ENCODE data around the gene HSPE1.
"Not testable (repeated sequence)": the region's sequence is repeated elsewhere in the genome, so short reads cannot be mapped to it uniquely, and the experiment has no call there.

Gene HSPE1

GRCh38 chr2:197484248-197484647 is 15.9 kb upstream of the HSPE1 start:
- not testable (repeated sequence) for H3K27ac Mint-ChIP-seq, H3K4me3 Mint-ChIP-seq, ATAC-seq, H3K4me1 Mint-ChIP-seq, H3K9me3 Mint-ChIP-seq, H3K27me3 Mint-ChIP-seq
- H3K36me3 Mint-ChIP-seq, result peaks cover 70% of the 10 kb centered on the region

GRCh38 chr2:197486175-197486574 is 14.0 kb upstream of the HSPE1 start:
- ATAC-seq, result no peak
- H3K9me3 Mint-ChIP-seq, result peaks cover 3% of the 10 kb centered on the region
- no peak overlapping the region for H3K27ac Mint-ChIP-seq
- no peak overlapping the region for H3K4me3 Mint-ChIP-seq
- peaks cover 68% of the 10 kb centered on the region for H3K36me3 Mint-ChIP-seq
- H3K4me1 Mint-ChIP-seq, result no peaks in the 10 kb centered on the region
- no peaks in the 10 kb centered on the region for H3K27me3 Mint-ChIP-seq

- H3K27ac Mint-ChIP-seq, result no peak overlapping the region
- H3K4me3 Mint-ChIP-seq, result no peak overlapping the region
- no peak for ATAC-seq
- no peaks in the 10 kb centered on the region for H3K27me3 Mint-ChIP-seq
- peaks cover 72% of the 10 kb centered on the region for H3K36me3 Mint-ChIP-seq
- H3K4me1 Mint-ChIP-seq, result no peaks in the 10 kb centered on the region
- H3K9me3 Mint-ChIP-seq, result peaks cover 3% of the 10 kb centered on the region
Observed at GRCh38 chr2:197487385-197487784, 12.8 kb upstream of the HSPE1 start.

- Mint-ChIP-seq H3K36me3 (peaks cover 44% of the 10 kb centered on the region), H3K27me3 (no peaks in the 10 kb centered on the region), H3K27ac (no peak overlapping the region), H3K9me3 (no peaks in the 10 kb centered on the region), H3K4me1 (peaks cover 15% of the 10 kb centered on the region), H3K4me3 (no peak overlapping the region)
- ATAC-seq, result no peak
Observed at GRCh38 chr2:197495433-197496134, 4.6 kb upstream of the HSPE1 start.

- ATAC-seq, result no peak
- H3K27me3 Mint-ChIP-seq, result no peaks in the 10 kb centered on the region
- H3K9me3 Mint-ChIP-seq, result no peaks in the 10 kb centered on the region
- H3K36me3 Mint-ChIP-seq, result peaks cover 48% of the 10 kb centered on the region
- H3K27ac Mint-ChIP-seq, result peak overlapping the region; percentile 93
- H3K4me3 Mint-ChIP-seq, result no peak overlapping the region
- peaks cover 25% of the 10 kb centered on the region for H3K4me1 Mint-ChIP-seq
Observed at GRCh38 chr2:197496695-197497094, 3.5 kb upstream of the HSPE1 start.

GRCh38 chr2:197497326-197497725 is 2.9 kb upstream of the HSPE1 start:
- peaks cover 29% of the 10 kb centered on the region for H3K4me1 Mint-ChIP-seq
- H3K36me3 Mint-ChIP-seq, result peaks cover 55% of the 10 kb centered on the region
- no peaks in the 10 kb centered on the region for H3K9me3 Mint-ChIP-seq
- ATAC-seq, result no peak
- H3K27me3 Mint-ChIP-seq, result no peaks in the 10 kb centered on the region
- peak overlapping the region; percentile 93 for H3K27ac Mint-ChIP-seq
- H3K4me3 Mint-ChIP-seq, result peak overlapping the region; percentile 86

GRCh38 chr2:197498235-197498936 is 1.8 kb upstream of the HSPE1 start:
- Mint-ChIP-seq H3K27me3 (no peaks in the 10 kb centered on the region), H3K4me1 (peaks cover 32% of the 10 kb centered on the region), H3K36me3 (peaks cover 50% of the 10 kb centered on the region), H3K9me3 (no peaks in the 10 kb centered on the region), H3K4me3 (peak overlapping the region; percentile 86), H3K27ac (peak overlapping the region; percentile 93)
- ATAC-seq, result no peak

- Mint-ChIP-seq H3K9me3 (no peaks in the 10 kb centered on the region), H3K36me3 (peaks cover 54% of the 10 kb centered on the region), H3K4me3 (peak overlapping the region; percentile 86), H3K4me1 (peaks cover 36% of the 10 kb centered on the region), H3K27me3 (no peaks in the 10 kb centered on the region), H3K27ac (peak overlapping the region; percentile 93)
- peak; percentile 15 for ATAC-seq
Observed at GRCh38 chr2:197498937-197499593, 1.1 kb upstream of the HSPE1 start.

GRCh38 chr2:197500503-197501131 is 438 bp downstream of the HSPE1 start:
- peak overlapping the region; percentile 86 for H3K4me3 Mint-ChIP-seq
- H3K27me3 Mint-ChIP-seq, result no peaks in the 10 kb centered on the region
- no peaks in the 10 kb centered on the region for H3K9me3 Mint-ChIP-seq
- H3K27ac Mint-ChIP-seq, result peak overlapping the region; percentile 93
- peaks cover 39% of the 10 kb centered on the region for H3K4me1 Mint-ChIP-seq
- H3K36me3 Mint-ChIP-seq, result peaks cover 55% of the 10 kb centered on the region
- ATAC-seq, result peak; percentile 39

- H3K27me3 Mint-ChIP-seq, result no peaks in the 10 kb centered on the region
- peaks cover 35% of the 10 kb centered on the region for H3K4me1 Mint-ChIP-seq
- H3K4me3 Mint-ChIP-seq, result peak overlapping the region; percentile 86
- H3K36me3 Mint-ChIP-seq, result peaks cover 45% of the 10 kb centered on the region
- ATAC-seq, result no peak
- H3K9me3 Mint-ChIP-seq, result no peaks in the 10 kb centered on the region
- peak overlapping the region; percentile 93 for H3K27ac Mint-ChIP-seq
Observed at GRCh38 chr2:197502201-197502600, 2.0 kb downstream of the HSPE1 start.

- Mint-ChIP-seq H3K27me3 (no peaks in the 10 kb centered on the region), H3K27ac (peak overlapping the region; percentile 93), H3K4me3 (no peak overlapping the region), H3K36me3 (peaks cover 40% of the 10 kb centered on the region), H3K4me1 (peaks cover 30% of the 10 kb centered on the region), H3K9me3 (no peaks in the 10 kb centered on the region)
- ATAC-seq, result no peak
Observed at GRCh38 chr2:197502685-197503084, 2.5 kb downstream of the HSPE1 start.

GRCh38 chr2:197504000-197504399 is 3.8 kb downstream of the HSPE1 start:
- no peak overlapping the region for H3K4me3 Mint-ChIP-seq
- H3K27me3 Mint-ChIP-seq, result no peaks in the 10 kb centered on the region
- H3K9me3 Mint-ChIP-seq, result no peaks in the 10 kb centered on the region
- H3K36me3 Mint-ChIP-seq, result peaks cover 43% of the 10 kb centered on the region
- H3K4me1 Mint-ChIP-seq, result peaks cover 24% of the 10 kb centered on the region
- H3K27ac Mint-ChIP-seq, result peak overlapping the region; percentile 19
- no peak for ATAC-seq

GRCh38 chr2:197504512-197504911 is 4.3 kb downstream of the HSPE1 start:
- H3K27ac Mint-ChIP-seq, result peak overlapping the region; percentile 19
- H3K4me3 Mint-ChIP-seq, result no peak overlapping the region

GRCh38 chr2:197506658-197507057 is 6.5 kb downstream of the HSPE1 start:
- Mint-ChIP-seq H3K36me3 (peaks cover 33% of the 10 kb centered on the region), H3K9me3 (no peaks in the 10 kb centered on the region), H3K4me3 (no peak overlapping the region), H3K27me3 (no peaks in the 10 kb centered on the region), H3K27ac (no peak overlapping the region), H3K4me1 (peaks cover 14% of the 10 kb centered on the region)
- no peak for ATAC-seq

More at GRCh38 chr2:197504512-197504911, 4.3 kb downstream of the HSPE1 start:
- no peaks in the 10 kb centered on the region for H3K27me3 Mint-ChIP-seq
- H3K9me3 Mint-ChIP-seq, result no peaks in the 10 kb centered on the region
- peaks cover 24% of the 10 kb centered on the region for H3K4me1 Mint-ChIP-seq
- no peak for ATAC-seq
- peaks cover 43% of the 10 kb centered on the region for H3K36me3 Mint-ChIP-seq

- no peak for ATAC-seq
- Mint-ChIP-seq H3K4me1 (peaks cover 24% of the 10 kb centered on the region), H3K4me3 (no peak overlapping the region), H3K9me3 (no peaks in the 10 kb centered on the region), H3K27me3 (no peaks in the 10 kb centered on the region), H3K27ac (no peak overlapping the region), H3K36me3 (peaks cover 5% of the 10 kb centered on the region)
Observed at GRCh38 chr2:197513915-197514314, 13.7 kb downstream of the HSPE1 start.
